ENCODE data around the gene ARSI.
A peak's percentile ranks its signal among the peaks of the same experiment; 100 is the strongest.

The ARSI gene

GRCh38 chr5:150291388-150292385 lies 11.0 kb downstream of the ARSI start:
- DNase-seq: no peak

- DNase-seq: no peak
Observed at GRCh38 chr5:150289551-150290390, 12.9 kb downstream of the ARSI start, which contains the start of gene CAMK2A. Gene CAMK2A, minus strand, starts transcription at chr5:150289773. Its CDS starts 148 bp downstream, at chr5:150289625.

- DNase-seq: no peak
Observed at GRCh38 chr5:150288791-150289190, 13.9 kb downstream of the ARSI start.

- no peak for DNase-seq
Observed at GRCh38 chr5:150288361-150288760, 14.3 kb downstream of the ARSI start.

- no peak for DNase-seq
Observed at GRCh38 chr5:150286820-150287219, 15.9 kb downstream of the ARSI start.

- DNase-seq: no peak
Observed at GRCh38 chr5:150285114-150285513, 17.6 kb downstream of the ARSI start.

- no peak for DNase-seq
Observed at GRCh38 chr5:150284311-150284710, 18.4 kb downstream of the ARSI start.

GRCh38 chr5:150283904-150284303 lies 18.8 kb downstream of the ARSI start:
- no peak for DNase-seq

GRCh38 chr5:150281987-150282386 lies 20.7 kb downstream of the ARSI start:
- no peak for DNase-seq

- peak; percentile 46 for DNase-seq
Observed at GRCh38 chr5:150279330-150280020, 23.2 kb downstream of the ARSI start.

GRCh38 chr5:150278916-150279315 lies 23.8 kb downstream of the ARSI start:
- no peak for DNase-seq

GRCh38 chr5:150278046-150278730 lies 24.5 kb downstream of the ARSI start:
- no peak for DNase-seq

GRCh38 chr5:150277043-150277442 lies 25.7 kb downstream of the ARSI start:
- no peak for DNase-seq

GRCh38 chr5:150274811-150275210 lies 27.9 kb downstream of the ARSI start:
- DNase-seq: no peak

GRCh38 chr5:150272531-150272930 lies 30.2 kb downstream of the ARSI start:
- peak; percentile 14 for DNase-seq

GRCh38 chr5:150271923-150272322 lies 30.8 kb downstream of the ARSI start:
- DNase-seq: no peak

GRCh38 chr5:150271296-150271692 lies 31.4 kb downstream of the ARSI start:
- DNase-seq: no peak

- DNase-seq: no peak
Observed at GRCh38 chr5:150270541-150271295, 32.0 kb downstream of the ARSI start.

GRCh38 chr5:150266871-150267291 lies 35.8 kb downstream of the ARSI start:
- DNase-seq: peak; percentile 83

GRCh38 chr5:150265870-150266383 lies 36.8 kb downstream of the ARSI start:
- no peak for DNase-seq
